ENCODE data around the gene FOXF1.

Gene FOXF1

DNA sequence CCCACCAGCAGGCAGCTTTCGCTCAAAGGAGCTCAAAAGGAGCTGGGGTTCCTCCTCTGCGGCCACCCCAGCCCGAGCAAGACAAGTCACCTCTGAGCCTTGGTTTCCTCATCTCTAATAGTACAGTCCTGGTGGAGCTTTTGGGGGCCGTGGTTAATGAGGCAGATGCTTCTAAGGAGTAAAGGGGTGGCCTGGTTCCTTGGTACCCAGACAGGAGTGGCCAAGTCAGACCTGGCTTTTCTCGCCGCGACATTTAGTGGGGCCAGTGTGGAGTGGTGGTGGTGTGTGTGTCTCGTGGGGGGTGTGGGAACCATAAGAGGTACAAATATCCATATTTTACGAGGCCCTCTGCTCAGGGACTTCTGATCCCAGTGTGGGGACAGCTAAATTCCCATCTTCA is 6.7 kb downstream of the FOXF1 start:
- H3K4me1 ChIP-seq (ENCODE audit: control insufficient read depth in 1 of 2, insufficient read depth in 2 of 2, low read length in 2 of 2): peaks cover 0 to 19% of the 10 kb centered on the region in 2 donors

DNA sequence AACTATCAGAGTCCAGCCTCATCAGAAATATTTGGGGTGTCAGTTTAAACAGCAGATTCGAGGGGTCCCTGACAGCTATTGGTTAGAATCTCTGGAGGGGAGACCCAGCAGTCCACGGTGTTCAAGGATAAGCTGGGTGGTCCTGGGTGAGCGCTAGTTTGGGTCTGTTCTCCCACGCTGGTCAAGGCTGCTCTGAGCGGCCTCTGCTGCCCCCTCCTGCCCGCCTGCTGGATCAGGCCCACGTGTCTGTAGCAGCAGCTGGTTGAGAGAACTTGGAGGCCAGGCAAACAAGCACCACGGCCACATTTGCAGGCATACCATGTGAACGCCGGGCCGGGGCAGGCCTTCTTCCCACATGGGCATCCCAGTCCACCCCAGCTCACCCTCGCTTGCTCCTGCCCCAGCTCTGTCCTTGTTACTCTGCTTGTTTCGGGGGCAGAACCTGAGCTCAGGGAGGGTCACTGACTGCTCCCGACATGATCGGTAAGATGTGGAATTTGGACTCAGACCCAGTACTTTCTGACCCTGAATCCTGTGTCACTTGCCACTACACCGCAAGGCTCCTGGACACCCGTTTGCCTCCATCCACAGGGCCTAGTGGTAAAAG is 7.4 kb downstream of the FOXF1 start:
- Histone ChIP-seq H3K27me3 (ENCODE audit: control insufficient read depth in 1 of 2, insufficient read depth in 2 of 2, low read length in 2 of 2) (peaks cover 38 to 52% of the 10 kb centered on the region in 2 donors), H3K36me3 (ENCODE audit: control insufficient read depth in 1 of 2, insufficient read depth in 2 of 2, low read length in 2 of 2) (peaks cover 0 to 4% of the 10 kb centered on the region in 2 donors), H3K27ac (ENCODE audit: low read depth, low read length) (peak overlapping the region; percentile 50), H3K4me3 (ENCODE audit: low read depth in 1 of 2, low read length in 2 of 2) (no peak overlapping the region), H3K4me1 (ENCODE audit: control insufficient read depth in 1 of 2, insufficient read depth in 2 of 2, low read length in 2 of 2) (peaks cover 0 to 19% of the 10 kb centered on the region in 2 donors), H3K9ac (ENCODE audit: low read depth in 1 of 2, low read length in 2 of 2) (peak overlapping the region; percentile 32 to 37), H3K9me3 (ENCODE audit: control insufficient read depth in 1 of 2, low read length in 2 of 2) (no peaks in the 10 kb centered on the region)

More for the DNA sequence above, 6.7 kb downstream of the FOXF1 start:
- no peaks in the 10 kb centered on the region for H3K9me3 ChIP-seq (ENCODE audit: control insufficient read depth in 1 of 2, low read length in 2 of 2)
- peaks cover 45 to 58% of the 10 kb centered on the region in 2 donors for H3K27me3 ChIP-seq (ENCODE audit: control insufficient read depth in 1 of 2, insufficient read depth in 2 of 2, low read length in 2 of 2)
- peaks cover 0 to 4% of the 10 kb centered on the region in 2 donors for H3K36me3 ChIP-seq (ENCODE audit: control insufficient read depth in 1 of 2, insufficient read depth in 2 of 2, low read length in 2 of 2)
- no peak overlapping the region for H3K4me3 ChIP-seq (ENCODE audit: low read depth in 1 of 2, low read length in 2 of 2)
- peak overlapping the region; percentile 50 for H3K27ac ChIP-seq (ENCODE audit: low read depth, low read length)
- peak overlapping the region; percentile 32 to 37 for H3K9ac ChIP-seq (ENCODE audit: low read depth in 1 of 2, low read length in 2 of 2)

DNA sequence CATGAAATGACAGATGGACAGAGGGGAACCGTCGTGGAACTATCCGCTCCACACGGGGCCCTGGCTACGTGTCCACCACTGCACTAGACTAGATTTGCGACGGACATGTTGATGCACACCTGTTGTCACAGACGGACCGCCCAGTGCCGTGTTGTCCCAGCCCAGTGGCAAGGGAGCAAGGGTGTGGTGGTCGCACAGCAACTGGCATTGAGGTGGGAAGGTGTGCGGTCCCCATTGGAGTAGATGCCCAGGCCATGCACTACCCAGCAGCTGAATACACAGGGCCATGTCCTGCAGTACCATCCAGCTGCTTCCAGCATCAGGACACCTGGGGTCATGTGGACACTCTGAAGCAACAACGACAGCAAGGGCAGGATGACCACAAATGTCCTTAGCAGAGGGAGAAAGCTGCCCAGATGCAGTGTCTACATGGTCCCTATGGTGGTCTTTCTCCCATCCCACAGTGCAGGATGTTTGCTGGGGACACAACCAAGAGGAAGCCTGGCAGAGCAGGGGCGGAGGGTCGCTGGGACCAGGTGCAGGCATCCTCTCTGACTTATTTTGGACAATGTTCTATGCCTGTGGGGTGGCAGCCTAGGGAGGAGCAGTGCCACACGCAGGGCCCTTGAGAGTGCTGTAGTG is 8.8 kb downstream of the FOXF1 start:
- peaks cover 0 to 4% of the 10 kb centered on the region in 2 donors for H3K36me3 ChIP-seq (ENCODE audit: control insufficient read depth in 1 of 2, insufficient read depth in 2 of 2, low read length in 2 of 2)
- H3K9me3 ChIP-seq (ENCODE audit: control insufficient read depth in 1 of 2, low read length in 2 of 2): no peaks in the 10 kb centered on the region
- H3K27ac ChIP-seq (ENCODE audit: low read depth, low read length): no peak overlapping the region
- no peak overlapping the region for H3K9ac ChIP-seq (ENCODE audit: low read depth in 1 of 2, low read length in 2 of 2)
- peaks cover 0 to 19% of the 10 kb centered on the region in 2 donors for H3K4me1 ChIP-seq (ENCODE audit: control insufficient read depth in 1 of 2, insufficient read depth in 2 of 2, low read length in 2 of 2)
- peaks cover 32 to 41% of the 10 kb centered on the region in 2 donors for H3K27me3 ChIP-seq (ENCODE audit: control insufficient read depth in 1 of 2, insufficient read depth in 2 of 2, low read length in 2 of 2)
- H3K4me3 ChIP-seq (ENCODE audit: low read depth in 1 of 2, low read length in 2 of 2): no peak overlapping the region

DNA sequence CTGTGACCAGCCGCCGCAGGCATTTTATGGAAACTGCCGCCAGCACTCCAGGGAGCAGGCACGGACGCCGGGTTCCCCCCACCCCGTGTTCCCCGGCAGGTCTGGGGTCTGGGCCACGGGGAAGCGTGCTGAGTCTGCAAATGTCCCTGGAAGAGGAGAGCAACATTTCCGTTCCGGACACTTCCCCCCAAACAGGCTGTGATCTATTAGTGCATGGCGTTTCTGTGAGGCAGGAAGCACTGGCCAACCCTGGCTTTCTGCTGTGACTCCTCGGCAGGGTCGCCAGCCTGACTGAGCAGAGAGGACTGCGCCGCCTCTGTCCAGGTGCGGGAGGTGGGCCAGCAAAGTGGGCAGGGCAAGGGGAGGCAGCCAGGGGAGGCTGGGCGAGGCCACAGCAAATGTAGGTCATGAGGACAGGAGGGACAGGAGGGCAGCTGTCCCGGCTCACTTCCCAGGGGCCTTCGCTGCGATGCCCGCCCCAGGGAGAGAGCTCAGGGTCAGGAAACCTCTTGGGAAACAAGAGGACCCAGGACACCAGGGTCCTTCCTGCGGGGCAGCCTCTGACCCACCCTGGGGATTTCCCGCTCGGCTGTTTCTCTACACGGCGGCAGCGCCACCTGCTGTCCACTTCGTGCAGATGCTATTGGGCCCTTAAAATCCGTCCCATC is 9.5 kb downstream of the FOXF1 start:
- peaks cover 0 to 4% of the 10 kb centered on the region in 2 donors for H3K36me3 ChIP-seq (ENCODE audit: control insufficient read depth in 1 of 2, insufficient read depth in 2 of 2, low read length in 2 of 2)
- peaks cover 32 to 41% of the 10 kb centered on the region in 2 donors for H3K27me3 ChIP-seq (ENCODE audit: control insufficient read depth in 1 of 2, insufficient read depth in 2 of 2, low read length in 2 of 2)
- no peak overlapping the region for H3K9ac ChIP-seq (ENCODE audit: low read depth in 1 of 2, low read length in 2 of 2)
- peaks cover 0 to 19% of the 10 kb centered on the region in 2 donors for H3K4me1 ChIP-seq (ENCODE audit: control insufficient read depth in 1 of 2, insufficient read depth in 2 of 2, low read length in 2 of 2)
- H3K27ac ChIP-seq (ENCODE audit: low read depth, low read length): no peak overlapping the region
- no peaks in the 10 kb centered on the region for H3K9me3 ChIP-seq (ENCODE audit: control insufficient read depth in 1 of 2, low read length in 2 of 2)
- peak overlapping the region in 1 of 2 donors; percentile 40 for H3K4me3 ChIP-seq (ENCODE audit: low read depth in 1 of 2, low read length in 2 of 2)

DNA sequence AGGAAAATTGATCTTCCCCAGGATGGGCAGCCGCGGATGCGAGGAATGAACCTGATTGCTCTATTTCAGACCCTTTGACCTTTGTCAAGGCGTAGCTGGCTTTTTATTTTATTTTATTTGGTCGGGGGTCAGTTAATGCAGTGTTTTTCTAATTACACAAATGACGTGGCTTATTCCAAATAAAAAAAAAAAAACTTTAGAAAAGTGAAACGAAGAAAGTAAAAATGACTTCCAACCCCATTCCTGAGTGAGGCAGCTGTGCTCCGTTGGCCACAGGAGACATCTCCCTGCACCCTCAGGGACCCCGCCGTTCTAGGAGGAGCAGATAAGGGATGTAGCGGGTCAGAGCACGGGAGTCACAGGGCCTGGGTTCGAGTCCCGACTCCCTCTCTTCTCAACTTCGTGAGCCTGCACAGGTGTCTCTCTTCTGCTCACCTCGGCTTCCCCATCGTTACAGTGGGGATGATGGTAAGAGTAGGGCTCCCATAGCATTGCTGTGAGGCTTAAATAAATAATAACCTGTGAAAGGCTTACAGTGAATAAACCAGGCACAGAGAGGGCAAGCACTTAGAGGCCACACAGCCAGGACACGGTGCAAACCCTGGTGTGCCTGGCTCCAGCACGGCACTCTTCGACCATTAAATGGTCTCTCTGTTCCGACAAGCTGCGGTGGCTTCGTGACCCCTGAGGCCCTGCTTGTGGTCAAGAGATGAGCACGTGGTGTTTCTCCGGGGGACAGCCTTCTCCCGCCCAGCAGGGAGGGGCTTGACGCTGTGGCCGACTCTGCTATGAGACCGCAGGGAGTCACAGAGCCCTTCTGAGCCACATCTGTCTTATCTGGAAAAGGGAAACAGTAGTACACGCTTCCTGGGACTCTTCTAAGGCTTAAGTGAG is 10.2 kb downstream of the FOXF1 start:
- peaks cover 29 to 33% of the 10 kb centered on the region in 2 donors for H3K27me3 ChIP-seq (ENCODE audit: control insufficient read depth in 1 of 2, insufficient read depth in 2 of 2, low read length in 2 of 2)
- no peak overlapping the region for H3K9ac ChIP-seq (ENCODE audit: low read depth in 1 of 2, low read length in 2 of 2)

DNA sequence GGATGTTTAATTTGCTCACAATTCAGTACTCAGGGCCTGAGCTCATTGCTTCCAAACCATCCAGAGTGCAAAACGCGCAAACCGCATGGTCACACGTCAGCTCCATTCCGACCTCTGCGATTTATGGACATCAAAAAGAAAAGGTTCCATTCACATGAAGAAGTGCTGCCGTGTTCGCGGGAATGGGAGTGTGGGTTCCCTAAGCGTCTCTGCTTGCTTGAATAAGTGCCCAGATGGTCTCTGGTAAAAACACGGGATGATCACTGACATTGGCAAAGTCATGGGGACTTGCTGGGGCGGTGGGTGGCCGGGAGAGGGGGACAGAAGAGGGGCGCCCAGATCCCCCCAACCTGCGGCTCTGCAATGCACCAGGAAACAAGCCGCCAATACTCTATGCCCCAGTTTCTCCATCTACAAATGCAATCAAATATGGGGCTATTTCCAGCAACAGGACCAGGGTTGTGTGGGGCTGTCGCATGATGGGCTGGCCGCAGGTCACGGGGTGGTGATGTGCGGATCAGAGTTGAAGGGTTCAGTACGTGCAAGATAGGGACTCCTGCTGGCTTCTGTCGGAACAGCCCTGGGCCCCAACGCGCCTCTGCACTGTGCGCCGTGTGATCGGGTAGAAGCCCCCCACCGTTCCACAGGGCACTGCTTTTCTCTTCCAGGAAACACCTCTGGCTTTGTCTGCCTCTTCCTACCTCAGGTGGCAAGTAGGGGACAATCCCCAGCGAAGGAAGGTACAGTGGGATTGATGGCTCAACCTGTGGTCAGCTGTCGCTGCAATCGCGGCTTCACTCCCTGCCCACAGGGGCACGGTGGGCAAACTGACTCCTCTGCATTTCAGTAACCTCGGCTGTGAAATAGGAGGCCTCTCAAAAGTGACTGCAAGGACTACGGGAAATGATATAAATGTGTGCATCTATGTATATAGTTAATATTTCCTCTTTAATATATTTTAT is 11.2 kb downstream of the FOXF1 start:
- peaks cover 0 to 19% of the 10 kb centered on the region in 2 donors for H3K4me1 ChIP-seq (ENCODE audit: control insufficient read depth in 1 of 2, insufficient read depth in 2 of 2, low read length in 2 of 2)
- peaks cover 24 to 28% of the 10 kb centered on the region in 2 donors for H3K27me3 ChIP-seq (ENCODE audit: control insufficient read depth in 1 of 2, insufficient read depth in 2 of 2, low read length in 2 of 2)
- no peaks in the 10 kb centered on the region for H3K9me3 ChIP-seq (ENCODE audit: control insufficient read depth in 1 of 2, low read length in 2 of 2)
- H3K36me3 ChIP-seq (ENCODE audit: control insufficient read depth in 1 of 2, insufficient read depth in 2 of 2, low read length in 2 of 2): no peaks in the 10 kb centered on the region
- H3K4me3 ChIP-seq (ENCODE audit: low read depth in 1 of 2, low read length in 2 of 2): no peak overlapping the region
- H3K27ac ChIP-seq (ENCODE audit: low read depth, low read length): no peak overlapping the region
- no peak overlapping the region for H3K9ac ChIP-seq (ENCODE audit: low read depth in 1 of 2, low read length in 2 of 2)

More for the DNA sequence above, 10.2 kb downstream of the FOXF1 start:
- H3K9me3 ChIP-seq (ENCODE audit: control insufficient read depth in 1 of 2, low read length in 2 of 2): no peaks in the 10 kb centered on the region
- no peaks in the 10 kb centered on the region for H3K36me3 ChIP-seq (ENCODE audit: control insufficient read depth in 1 of 2, insufficient read depth in 2 of 2, low read length in 2 of 2)
- peaks cover 0 to 19% of the 10 kb centered on the region in 2 donors for H3K4me1 ChIP-seq (ENCODE audit: control insufficient read depth in 1 of 2, insufficient read depth in 2 of 2, low read length in 2 of 2)
- H3K4me3 ChIP-seq (ENCODE audit: low read depth in 1 of 2, low read length in 2 of 2): no peak overlapping the region
- H3K27ac ChIP-seq (ENCODE audit: low read depth, low read length): no peak overlapping the region

DNA sequence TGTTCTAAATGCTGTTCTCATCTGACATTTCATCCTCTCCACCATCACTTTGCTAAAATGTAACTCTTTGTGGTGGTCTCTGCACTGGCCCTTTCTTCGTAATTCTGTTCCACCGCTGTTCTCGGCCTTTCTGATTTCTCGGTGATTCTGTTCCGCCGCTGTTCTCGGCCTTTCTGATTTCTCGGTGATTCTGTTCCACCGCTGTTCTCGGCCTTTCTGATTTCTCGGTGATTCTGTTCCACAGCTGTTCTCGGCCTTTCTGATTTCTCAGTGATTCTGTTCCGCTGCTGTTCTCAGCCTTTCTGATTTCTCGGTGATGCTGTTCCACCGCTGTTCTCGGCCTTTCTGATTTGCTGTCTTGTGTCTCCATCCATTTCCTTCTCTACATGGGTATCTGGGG is 12.3 kb downstream of the FOXF1 start:
- Histone ChIP-seq H3K27me3 (ENCODE audit: control insufficient read depth in 1 of 2, insufficient read depth in 2 of 2, low read length in 2 of 2) (peaks cover 13 to 19% of the 10 kb centered on the region in 2 donors), H3K4me1 (ENCODE audit: control insufficient read depth in 1 of 2, insufficient read depth in 2 of 2, low read length in 2 of 2) (peaks cover 0 to 17% of the 10 kb centered on the region in 2 donors)

DNA sequence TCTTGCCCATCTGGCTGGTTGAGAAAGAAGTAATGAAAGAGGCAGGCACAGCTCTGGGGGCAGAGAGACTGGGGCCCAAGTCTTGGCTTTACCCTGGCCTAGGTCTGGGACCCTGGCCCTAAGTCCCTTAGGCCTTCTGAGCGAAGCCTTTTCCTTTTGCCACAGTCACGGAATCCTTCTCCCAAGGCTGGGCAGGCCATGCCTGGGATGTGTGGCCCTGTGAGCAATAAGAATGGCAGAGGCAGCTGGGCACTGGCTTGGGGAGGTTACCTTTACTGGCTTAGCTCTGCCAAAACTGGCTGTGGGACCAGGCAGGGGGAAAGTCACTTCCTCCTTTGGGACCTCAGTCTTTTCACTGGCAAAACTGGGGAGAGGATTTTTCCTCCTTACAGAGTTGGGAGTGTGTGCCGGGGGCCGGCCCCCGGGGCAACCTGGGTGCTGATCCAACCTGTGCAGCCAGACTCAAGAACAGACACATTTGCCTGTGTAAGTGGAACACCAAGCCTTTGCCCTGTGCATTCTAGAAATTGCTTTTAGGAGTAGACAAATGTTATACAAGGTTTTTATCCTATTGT is 12.9 kb downstream of the FOXF1 start:
- H3K9me3 ChIP-seq (ENCODE audit: control insufficient read depth in 1 of 2, low read length in 2 of 2): no peaks in the 10 kb centered on the region
- peaks cover 0 to 10% of the 10 kb centered on the region in 2 donors for H3K4me1 ChIP-seq (ENCODE audit: control insufficient read depth in 1 of 2, insufficient read depth in 2 of 2, low read length in 2 of 2)
- H3K4me3 ChIP-seq (ENCODE audit: low read depth in 1 of 2, low read length in 2 of 2): no peak overlapping the region
- H3K9ac ChIP-seq (ENCODE audit: low read depth in 1 of 2, low read length in 2 of 2): no peak overlapping the region
- no peaks in the 10 kb centered on the region for H3K36me3 ChIP-seq (ENCODE audit: control insufficient read depth in 1 of 2, insufficient read depth in 2 of 2, low read length in 2 of 2)
- peaks cover 12 to 14% of the 10 kb centered on the region in 2 donors for H3K27me3 ChIP-seq (ENCODE audit: control insufficient read depth in 1 of 2, insufficient read depth in 2 of 2, low read length in 2 of 2)
- no peak overlapping the region for H3K27ac ChIP-seq (ENCODE audit: low read depth, low read length)

More for the DNA sequence above, 12.3 kb downstream of the FOXF1 start:
- Histone ChIP-seq H3K36me3 (ENCODE audit: control insufficient read depth in 1 of 2, insufficient read depth in 2 of 2, low read length in 2 of 2) (no peaks in the 10 kb centered on the region), H3K4me3 (ENCODE audit: low read depth in 1 of 2, low read length in 2 of 2) (no peak overlapping the region), H3K27ac (ENCODE audit: low read depth, low read length) (no peak overlapping the region), H3K9ac (ENCODE audit: low read depth in 1 of 2, low read length in 2 of 2) (no peak overlapping the region), H3K9me3 (ENCODE audit: control insufficient read depth in 1 of 2, low read length in 2 of 2) (no peaks in the 10 kb centered on the region)

DNA sequence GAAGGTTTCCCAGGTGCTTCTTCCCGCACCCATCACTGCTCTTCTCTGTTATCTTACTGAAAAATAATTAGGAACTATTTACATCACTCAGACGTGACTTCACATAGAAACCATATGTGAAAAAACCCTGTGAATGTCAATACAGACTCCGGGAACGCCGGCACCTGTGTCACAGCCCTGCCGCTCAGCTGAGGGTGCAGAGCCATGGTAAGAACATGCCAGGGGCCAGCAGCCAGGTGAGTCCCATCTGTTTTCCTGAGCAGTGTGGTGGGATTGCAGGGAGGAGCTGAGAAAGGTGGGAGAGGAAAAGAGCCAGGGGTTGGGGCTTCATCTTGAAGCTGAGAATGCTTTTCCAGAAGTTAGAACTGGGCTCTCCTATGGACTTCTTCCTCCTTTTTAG is 13.7 kb downstream of the FOXF1 start:
- no peaks in the 10 kb centered on the region for H3K9me3 ChIP-seq (ENCODE audit: control insufficient read depth in 1 of 2, low read length in 2 of 2)
- no peak overlapping the region for H3K9ac ChIP-seq (ENCODE audit: low read depth in 1 of 2, low read length in 2 of 2)
- no peak overlapping the region for H3K27ac ChIP-seq (ENCODE audit: low read depth, low read length)
- peaks cover 9 to 12% of the 10 kb centered on the region in 2 donors for H3K27me3 ChIP-seq (ENCODE audit: control insufficient read depth in 1 of 2, insufficient read depth in 2 of 2, low read length in 2 of 2)
- no peak overlapping the region for H3K4me3 ChIP-seq (ENCODE audit: low read depth in 1 of 2, low read length in 2 of 2)
- peaks cover 0 to 6% of the 10 kb centered on the region in 2 donors for H3K4me1 ChIP-seq (ENCODE audit: control insufficient read depth in 1 of 2, insufficient read depth in 2 of 2, low read length in 2 of 2)
- H3K36me3 ChIP-seq (ENCODE audit: control insufficient read depth in 1 of 2, insufficient read depth in 2 of 2, low read length in 2 of 2): no peaks in the 10 kb centered on the region
